Measurements from ENCODE around the gene VSTM2B. TPM values are rescaled to one million over a fixed set of nuclear protein-coding genes. Genes with fewer than 3 reads are reported as not detected.

Gene VSTM2B
- total RNA-seq, 1 donor from 2014 or later: 0.21 TPM

GRCh38 chr19:29590278-29590677, 64.5 kb downstream of the VSTM2B start:
- no peak for DNase-seq (ENCODE audit: low read depth, low spot score)
- H3K36me3 Mint-ChIP-seq (ENCODE audit: low read depth): no peaks in the 10 kb centered on the region
- TF ChIP-seq CTCF (conservative IDR thresholded peaks at IDR 0.05): no peak
- peaks cover 5% of the 10 kb centered on the region for H3K4me1 Mint-ChIP-seq
- peaks cover 92% of the 10 kb centered on the region for H3K27me3 Mint-ChIP-seq (ENCODE audit: low read depth)
- H3K27ac Mint-ChIP-seq (ENCODE audit: unreplicated experiment): no peak overlapping the region
- H3K4me3 Mint-ChIP-seq: no peak overlapping the region
- H3K9me3 Mint-ChIP-seq: no peaks in the 10 kb centered on the region

- Mint-ChIP-seq H3K27ac (ENCODE audit: unreplicated experiment) (peak overlapping the region; percentile 3), H3K36me3 (ENCODE audit: low read depth) (no peaks in the 10 kb centered on the region), H3K27me3 (ENCODE audit: low read depth) (peaks cover 90% of the 10 kb centered on the region), H3K4me3 (no peak overlapping the region), H3K4me1 (peaks cover 18% of the 10 kb centered on the region), H3K9me3 (no peaks in the 10 kb centered on the region)
- no peak for DNase-seq (ENCODE audit: low read depth, low spot score)
- TF ChIP-seq CTCF (conservative IDR thresholded peaks at IDR 0.05): no peak
These were observed 65.9 kb downstream of the VSTM2B start for GRCh38 chr19:29591670-29592069.

- peaks cover 24% of the 10 kb centered on the region for H3K4me1 Mint-ChIP-seq
- H3K9me3 Mint-ChIP-seq: no peaks in the 10 kb centered on the region
- no peak overlapping the region for H3K4me3 Mint-ChIP-seq
- DNase-seq (ENCODE audit: low read depth, low spot score): no peak
- no peak overlapping the region for H3K27ac Mint-ChIP-seq (ENCODE audit: unreplicated experiment)
- H3K27me3 Mint-ChIP-seq (ENCODE audit: low read depth): peaks cover 91% of the 10 kb centered on the region
- no peak for TF ChIP-seq CTCF (conservative IDR thresholded peaks at IDR 0.05)
- no peaks in the 10 kb centered on the region for H3K36me3 Mint-ChIP-seq (ENCODE audit: low read depth)
These were observed 68.1 kb downstream of the VSTM2B start for GRCh38 chr19:29593869-29594268.

- Mint-ChIP-seq H3K9me3 (no peaks in the 10 kb centered on the region), H3K36me3 (ENCODE audit: low read depth) (no peaks in the 10 kb centered on the region), H3K27me3 (ENCODE audit: low read depth) (peaks cover 72% of the 10 kb centered on the region), H3K27ac (ENCODE audit: unreplicated experiment) (peak overlapping the region; percentile 35), H3K4me1 (peaks cover 24% of the 10 kb centered on the region), H3K4me3 (no peak overlapping the region)
- no peak for DNase-seq (ENCODE audit: low read depth, low spot score)
- TF ChIP-seq CTCF (conservative IDR thresholded peaks at IDR 0.05): no peak
These were observed 70.4 kb downstream of the VSTM2B start for GRCh38 chr19:29596080-29596727.

- Mint-ChIP-seq H3K9me3 (no peaks in the 10 kb centered on the region), H3K27ac (ENCODE audit: unreplicated experiment) (no peak overlapping the region), H3K4me1 (peaks cover 20% of the 10 kb centered on the region), H3K4me3 (no peak overlapping the region), H3K36me3 (ENCODE audit: low read depth) (no peaks in the 10 kb centered on the region), H3K27me3 (ENCODE audit: low read depth) (peaks cover 64% of the 10 kb centered on the region)
- TF ChIP-seq CTCF (conservative IDR thresholded peaks at IDR 0.05): peak; percentile 59
- DNase-seq (ENCODE audit: low read depth, low spot score): no peak
These were observed 71.2 kb downstream of the VSTM2B start for GRCh38 chr19:29596885-29597525.
